Left ventricle myocardium superior (tissue), 1 donor: Measurements from ENCODE around the gene CAMK2D. TPM values are rescaled to one million over a fixed set of nuclear protein-coding genes. Genes with fewer than 3 reads are reported as not detected.
"Not testable (repeated sequence)": the region's sequence is repeated elsewhere in the genome, so short reads cannot be mapped to it uniquely, and the experiment has no call there.

Source experiments
- ATAC-seq: fragments of 200-7000 bp; cut with Tn5 transposase; one replicate; pipeline ENCODE4 v1.9.1; 2020; ENCODE audit warnings: mild to moderate bottlenecking, moderate library complexity
- DNase-seq: peaks from one replicate; pipeline ENCODE4 v3.0.0-alpha.2; 2020
- intact Hi-C: fragments of 100-400 bp; cut with micrococcal nuclease; formaldehyde crosslinking; loops from one replicate; pipeline ENCODE4 v1.11.0; 2022
- total RNA-seq: library from RNA; stranded (reverse); fragmentation: NEBNext Ultra II Directional; extraction: Animal tissue kit (Norgen Biotek cat#: 25700); gene quantifications from one replicate; pipeline ENCODE4 v1.2.1, GENCODE V29; 2021
- donor health status: DM: no; HTN: yes; CAD: no; lungs with severe emphysema.

The CAMK2D gene
- total RNA-seq, 1 donor from 2014 or later, result 232 TPM

DNA sequence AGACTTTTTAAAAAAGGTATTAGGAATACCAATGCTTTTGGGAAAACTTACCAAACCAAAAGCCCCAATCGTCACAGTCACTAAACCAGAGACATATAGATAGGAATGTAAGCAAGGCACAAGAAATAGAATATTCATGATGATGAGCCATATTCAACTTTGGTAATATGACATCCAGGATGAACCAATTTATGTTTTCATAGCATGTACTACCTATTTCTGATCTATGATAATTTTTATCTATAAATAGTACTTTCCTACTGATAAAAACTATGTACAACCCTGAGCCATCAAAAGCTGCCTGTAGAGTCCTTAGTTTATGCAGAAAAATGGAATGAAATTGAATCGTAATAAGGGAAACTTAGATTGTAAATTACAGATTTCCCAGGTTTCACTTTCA is 18.9 kb downstream of the CAMK2D start:
- no peak for ATAC-seq
- intact Hi-C loops, result loop anchor here (1.0 kb wide), 1 partner anchor 143 kb away; no protein-coding TSS in a partner anchor
- no peak for DNase-seq

DNA sequence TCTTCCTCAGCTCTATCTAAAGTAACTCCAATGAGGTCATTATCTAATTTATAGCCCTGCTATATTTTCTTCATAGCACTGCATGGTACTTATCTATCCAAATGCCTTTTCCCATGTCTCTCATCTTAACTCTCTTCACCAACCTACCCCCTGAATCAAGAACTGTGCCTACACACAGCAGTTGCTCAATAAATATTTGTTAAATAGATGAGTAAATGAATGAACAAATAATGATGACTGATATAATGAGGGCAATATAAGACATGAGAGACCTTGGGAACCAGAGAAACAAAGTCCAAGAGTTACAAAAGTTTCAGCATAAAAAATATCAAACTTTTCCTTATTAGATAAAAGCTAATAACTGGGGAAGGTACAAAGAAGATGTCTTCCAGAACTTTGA is 19.6 kb downstream of the CAMK2D start:
- intact Hi-C loops, result loop anchor here (1.0 kb wide), 1 partner anchor 143 kb away; no protein-coding TSS in a partner anchor
- ATAC-seq (peak; percentile 18), DNase-seq (no peak)

DNA sequence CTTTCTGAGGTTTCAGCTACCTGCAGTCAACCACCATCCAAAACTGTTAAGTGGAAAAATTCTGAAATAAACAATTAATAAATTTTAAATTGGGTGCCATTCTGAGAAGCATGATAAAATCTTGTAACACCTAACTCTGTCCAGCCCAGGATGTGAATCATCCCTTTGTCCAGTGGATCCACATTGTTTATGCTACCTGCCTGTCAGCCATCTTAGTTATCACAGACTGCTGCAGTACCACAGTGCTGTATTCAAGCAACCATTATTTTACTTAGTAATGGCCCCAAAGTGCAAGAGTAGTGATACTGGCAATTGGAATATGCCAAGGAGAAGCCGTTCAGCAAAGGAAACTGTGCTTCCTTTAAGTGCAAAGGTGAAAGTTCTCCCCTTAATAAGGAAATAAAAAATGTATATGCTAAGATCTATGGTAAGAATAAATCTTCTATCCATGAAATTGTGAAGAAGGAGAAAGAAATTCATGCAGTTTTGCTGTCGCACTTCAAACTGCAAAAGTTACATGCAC is 20.6 kb downstream of the CAMK2D start:
- intact Hi-C loops, result no loop called here
- ATAC-seq (no peak), DNase-seq (no peak)

DNA sequence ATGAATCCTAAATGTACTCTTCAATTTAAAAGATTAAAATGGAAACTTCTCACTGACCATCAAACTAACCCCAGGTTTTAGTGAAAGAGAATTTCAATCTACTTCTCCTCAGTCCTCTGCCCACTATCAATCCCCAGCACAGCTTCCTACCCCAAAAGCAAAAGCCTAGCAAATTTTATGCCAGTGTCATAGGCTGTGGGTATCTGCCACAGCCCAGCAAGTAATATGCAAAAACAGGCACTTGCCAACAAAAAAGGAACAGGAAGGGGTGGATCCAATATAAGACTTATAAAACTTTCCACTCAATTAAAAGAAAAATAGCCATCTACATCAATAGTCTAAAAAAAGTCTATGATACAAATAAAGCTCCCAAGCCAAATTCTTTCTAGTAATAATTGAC is 22.3 kb downstream of the CAMK2D start:
- peak; percentile 45 for ATAC-seq
- intact Hi-C loops, result no loop called here
- DNase-seq, result no peak

DNA sequence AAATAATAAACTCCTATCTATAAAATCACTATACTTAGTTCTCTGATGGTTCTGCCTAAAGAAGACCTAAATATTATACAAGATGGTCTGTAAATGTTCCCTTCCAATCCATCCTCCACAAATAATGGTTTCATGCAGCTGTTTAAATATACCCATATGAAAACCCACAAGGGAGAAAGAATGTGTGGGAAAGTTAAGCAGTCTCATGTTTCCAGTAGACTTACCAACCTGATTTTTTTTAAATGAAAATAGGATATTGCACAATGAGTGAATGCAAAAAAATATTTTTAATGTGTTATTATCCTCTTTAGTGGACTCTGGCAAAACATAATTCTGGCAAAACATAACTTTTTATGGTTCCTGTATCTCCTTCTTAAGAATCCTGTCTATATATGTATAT is 23.3 kb downstream of the CAMK2D start:
- intact Hi-C loops, result no loop called here

DNA sequence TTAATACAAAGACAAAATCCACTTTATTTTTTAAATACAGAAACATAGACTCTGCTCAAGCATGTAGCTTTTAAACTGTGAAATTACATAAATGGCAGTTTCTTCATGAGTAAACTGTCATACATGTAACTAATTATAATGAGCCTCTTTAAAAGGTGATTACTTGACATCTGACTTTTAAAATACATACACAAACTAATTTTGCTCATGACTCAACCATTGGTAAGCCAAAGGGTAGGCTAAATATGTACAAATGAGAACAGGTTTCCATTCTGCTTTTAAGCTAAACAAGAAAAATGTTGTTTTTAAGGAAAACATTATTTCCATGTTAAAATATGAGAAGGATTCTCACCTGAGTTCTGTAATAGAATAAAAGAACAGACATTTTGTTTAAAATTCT is 27.9 kb downstream of the CAMK2D start:
- intact Hi-C loops, result no loop called here
- DNase-seq (no peak), ATAC-seq (no peak)

More for the DNA sequence above, 23.3 kb downstream of the CAMK2D start:
- DNase-seq (no peak), ATAC-seq (peak; percentile 44)

DNA sequence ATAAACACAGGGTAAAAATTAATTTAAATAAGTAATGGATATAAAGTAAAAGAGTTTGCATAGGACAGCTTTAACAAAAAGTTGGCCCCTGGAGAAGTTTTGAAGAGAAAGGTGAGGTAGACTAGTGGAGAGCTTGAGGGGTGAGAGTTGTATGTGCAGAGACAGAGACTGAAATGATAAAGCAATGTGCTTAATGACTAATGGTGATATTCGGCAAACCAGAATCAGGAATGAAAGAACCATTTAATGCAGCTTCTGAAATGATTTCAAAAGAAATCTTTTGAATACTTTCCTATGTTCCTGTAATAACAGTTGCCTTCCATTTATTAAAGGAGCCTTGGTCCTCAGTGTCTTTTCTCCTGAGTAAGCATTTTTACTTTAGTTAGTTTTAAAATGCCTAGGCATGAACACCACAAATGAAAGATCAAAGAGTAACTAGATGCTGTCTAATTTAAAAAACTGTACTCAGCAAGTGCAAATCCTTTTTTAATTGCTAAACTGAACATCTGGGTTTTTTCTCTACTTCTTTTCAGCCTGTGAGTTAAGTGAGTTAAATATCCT is 28.5 kb downstream of the CAMK2D start:
- intact Hi-C loops, result no loop called here

DNA sequence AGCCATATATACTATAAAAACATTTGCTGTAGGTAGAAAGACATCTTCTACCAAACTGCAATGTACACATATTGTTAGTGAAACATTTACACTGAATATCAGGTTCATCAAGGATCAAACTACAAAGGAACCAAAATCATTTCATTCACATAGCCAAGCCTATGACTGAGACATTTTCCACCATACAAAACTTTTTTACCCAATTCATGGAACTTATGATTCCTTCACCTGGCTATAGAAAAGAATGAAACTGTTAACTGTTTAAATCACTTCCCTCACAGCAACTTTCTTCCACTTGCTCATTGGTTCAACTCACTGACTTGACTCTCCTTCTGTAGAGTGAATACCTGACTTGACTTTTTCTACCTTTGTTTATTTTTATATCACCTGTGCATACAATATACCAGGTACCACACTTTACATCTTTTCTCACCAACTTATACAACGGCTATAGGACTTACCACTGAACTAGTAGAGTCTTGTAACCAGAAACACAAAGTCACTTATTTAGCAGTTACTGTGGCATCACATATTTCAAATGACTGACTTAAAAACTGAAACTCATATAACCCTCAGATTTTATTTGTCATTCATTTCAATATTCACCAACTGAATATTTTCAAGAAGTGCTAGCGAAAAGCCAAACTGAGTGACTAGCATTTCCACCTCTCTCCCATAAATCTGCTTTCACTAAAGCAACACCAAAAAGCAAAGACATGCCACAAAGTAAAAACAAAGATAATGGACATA is 30.9 kb downstream of the CAMK2D start:
- ATAC-seq (no peak), DNase-seq (no peak)
- intact Hi-C loops, result no loop called here

More for the DNA sequence above, 28.5 kb downstream of the CAMK2D start:
- no peak for ATAC-seq
- DNase-seq, result no peak

DNA sequence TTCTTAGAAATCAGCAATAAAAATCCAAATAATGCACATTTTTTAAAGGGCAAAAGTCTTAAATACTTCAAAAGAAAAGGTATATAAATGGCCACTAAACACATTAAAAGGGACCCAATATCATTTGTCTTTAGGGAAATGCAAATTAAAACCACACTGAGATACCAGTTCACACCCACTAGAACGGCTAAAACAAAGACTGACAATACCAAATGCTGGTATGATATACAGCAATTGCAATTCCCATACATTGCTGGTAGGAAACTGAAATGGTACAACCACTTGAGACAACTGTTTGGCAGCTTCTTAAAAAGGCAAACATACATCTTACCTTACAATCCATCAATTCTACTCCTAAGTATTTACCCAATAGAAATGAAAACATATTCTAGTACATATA is 33.7 kb downstream of the CAMK2D start:
- DNase-seq, result no peak
- ATAC-seq, result no peak
- intact Hi-C loops, result no loop called here

DNA sequence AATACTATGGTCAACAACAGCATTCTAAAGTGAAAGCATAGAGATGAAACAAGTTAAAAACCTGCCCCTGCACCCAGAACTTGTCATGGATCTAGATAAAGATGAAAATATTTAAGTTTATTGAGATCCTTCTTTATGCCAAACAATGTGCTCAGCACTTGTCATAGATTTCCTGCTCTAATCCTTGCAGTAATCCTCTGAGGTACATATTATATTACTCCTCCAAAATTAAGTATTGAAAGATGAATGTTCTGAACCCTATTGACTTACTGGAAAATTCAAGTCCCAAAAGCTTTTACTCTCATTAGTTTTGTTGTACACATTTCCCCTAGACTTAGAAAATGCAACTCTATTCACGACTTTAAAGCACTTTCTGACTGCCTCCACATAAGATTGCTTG is 35.6 kb downstream of the CAMK2D start:
- intact Hi-C loops, result no loop called here
- DNase-seq (no peak), ATAC-seq (no peak)

DNA sequence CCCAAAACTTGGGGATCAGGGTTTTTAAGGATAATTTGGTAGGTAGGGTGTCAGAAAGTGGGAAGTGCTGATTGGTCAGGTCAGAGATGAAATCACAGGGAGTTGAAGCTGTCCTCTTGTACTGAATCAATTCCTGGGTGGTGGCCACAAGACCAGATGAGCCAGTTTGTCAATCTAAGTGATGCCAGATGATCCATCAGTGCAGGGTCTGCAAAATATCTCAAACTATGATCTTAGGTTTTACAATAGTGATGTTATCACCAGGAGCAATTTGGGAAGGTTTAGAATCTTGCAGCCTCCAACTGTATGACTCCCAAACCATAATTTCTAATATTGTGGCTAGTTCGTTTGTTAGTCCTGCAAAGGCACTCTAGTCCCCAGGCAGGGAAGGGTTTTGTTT is 43.3 kb downstream of the CAMK2D start:
- intact Hi-C loops, result no loop called here
- DNase-seq (no peak), ATAC-seq (no peak)

DNA sequence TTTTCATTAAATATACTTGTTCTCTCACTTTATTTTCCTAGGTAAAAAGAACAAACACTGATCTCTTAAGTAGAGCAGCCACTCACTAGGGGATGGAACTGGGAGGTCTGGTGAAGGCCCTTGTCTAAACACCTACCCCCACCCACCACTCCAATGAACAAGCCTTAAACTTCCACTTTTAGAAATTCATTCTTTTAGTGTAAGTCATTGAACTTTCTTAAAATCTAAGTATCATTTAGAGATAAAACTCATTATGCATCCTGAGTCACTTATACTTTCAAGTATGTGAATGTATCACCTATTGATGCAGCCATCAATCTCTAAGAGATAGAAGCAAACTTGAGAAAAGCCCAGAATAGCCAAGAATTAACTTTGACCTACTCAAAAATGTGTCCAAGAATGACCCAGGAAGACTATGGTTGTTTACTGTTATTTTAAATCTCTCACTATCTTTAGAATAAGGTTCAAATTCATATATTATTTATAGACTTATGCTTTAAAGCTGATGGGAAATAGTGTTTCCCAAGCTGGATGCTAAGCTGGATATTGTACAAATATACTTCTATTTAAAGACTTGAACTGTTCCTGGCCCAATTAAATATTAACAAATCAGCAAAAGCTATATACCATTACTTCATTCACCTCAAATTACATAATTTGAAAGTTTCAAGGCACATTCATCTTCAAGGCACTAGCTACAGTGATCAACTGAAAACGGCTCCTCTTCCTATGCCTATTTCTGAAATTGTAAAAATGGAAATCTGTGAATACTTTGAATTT is 49.5 kb downstream of the CAMK2D start:
- intact Hi-C loops, result no loop called here
- no peak for ATAC-seq

DNA sequence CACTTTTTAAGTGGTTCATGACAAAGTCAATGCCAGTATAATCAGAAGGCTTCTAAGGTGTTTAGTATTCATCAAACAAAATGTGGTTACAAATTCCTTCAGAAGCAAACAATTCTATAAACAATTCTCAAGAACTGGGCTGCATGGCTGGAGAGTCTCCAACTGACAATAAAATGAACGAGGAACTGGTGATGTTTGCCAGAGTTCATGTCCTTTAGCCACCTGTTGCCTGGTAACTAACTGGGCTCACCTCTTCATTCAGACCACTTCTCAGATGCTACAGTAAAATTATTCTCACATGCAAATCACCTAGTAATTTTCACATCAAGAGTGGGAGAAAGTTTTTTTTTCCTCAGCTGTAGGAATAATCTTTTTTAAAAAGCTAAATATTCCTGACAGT is 53.3 kb downstream of the CAMK2D start:
- intact Hi-C loops, result no loop called here
- peak; percentile 67 for ATAC-seq
- DNase-seq, result no peak

More for the DNA sequence above, 49.5 kb downstream of the CAMK2D start:
- DNase-seq, result no peak

DNA sequence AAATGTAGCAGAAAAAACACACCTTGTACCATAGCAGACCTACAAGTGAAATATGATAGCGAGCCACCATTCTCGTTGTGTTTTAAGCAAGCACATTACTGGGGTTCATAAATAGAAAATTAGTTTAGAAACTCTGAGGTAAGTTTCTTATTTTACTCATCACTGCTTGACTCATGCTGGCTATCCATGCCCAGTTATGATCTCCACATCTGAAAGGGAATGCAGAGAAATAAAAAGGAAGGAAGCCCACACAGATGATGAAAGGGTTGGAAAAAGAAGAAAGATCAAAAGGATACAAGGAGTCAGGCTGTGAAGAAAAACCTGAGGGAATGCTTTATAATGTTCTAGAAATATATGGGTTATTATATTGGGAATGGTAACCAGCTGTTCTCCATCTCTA is 54.5 kb downstream of the CAMK2D start:
- intact Hi-C loops, result no loop called here

DNA sequence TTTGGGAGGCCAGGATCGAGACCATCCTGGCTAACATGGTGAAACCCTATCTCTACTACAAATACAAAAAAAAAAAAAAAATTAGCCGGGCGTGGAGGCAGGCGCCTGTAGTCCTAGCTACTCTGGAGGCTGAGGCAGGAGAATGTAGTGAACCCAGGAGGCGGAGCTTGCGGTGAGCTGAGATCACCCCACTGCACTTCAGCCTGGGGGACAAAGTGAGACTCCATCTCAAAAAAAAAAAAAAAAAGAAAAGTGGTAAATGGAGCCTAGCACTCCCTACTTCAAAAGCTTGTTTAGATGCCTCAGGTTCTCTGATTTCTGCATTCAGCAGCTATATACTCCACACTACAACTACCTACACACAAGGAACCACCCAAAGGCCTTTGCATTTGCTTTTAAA is 56.4 kb downstream of the CAMK2D start:
- intact Hi-C loops, ATAC-seq, DNase-seq: not testable (repeated sequence)

More for the DNA sequence above, 54.5 kb downstream of the CAMK2D start:
- ATAC-seq (peak; percentile 76), DNase-seq (no peak)

DNA sequence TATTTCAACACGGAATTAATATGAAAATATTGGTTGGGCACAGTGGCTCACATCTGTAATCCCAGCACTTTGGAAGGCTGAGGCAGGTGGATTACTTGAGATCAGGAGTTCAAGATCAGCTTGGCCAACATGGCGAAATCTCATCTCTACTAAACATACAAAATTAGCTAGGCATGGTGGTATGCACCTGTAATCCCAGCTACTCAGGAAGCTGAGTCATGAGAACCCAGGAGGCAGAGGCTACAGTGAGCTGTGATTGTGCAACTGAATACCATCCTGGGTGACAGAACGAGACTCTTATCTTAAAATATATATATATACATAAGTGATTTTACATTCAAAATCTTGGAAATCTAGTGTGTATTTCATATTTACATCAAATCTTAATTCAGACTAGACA is 58.9 kb downstream of the CAMK2D start:
- ATAC-seq, intact Hi-C loops, DNase-seq: not testable (repeated sequence)

DNA sequence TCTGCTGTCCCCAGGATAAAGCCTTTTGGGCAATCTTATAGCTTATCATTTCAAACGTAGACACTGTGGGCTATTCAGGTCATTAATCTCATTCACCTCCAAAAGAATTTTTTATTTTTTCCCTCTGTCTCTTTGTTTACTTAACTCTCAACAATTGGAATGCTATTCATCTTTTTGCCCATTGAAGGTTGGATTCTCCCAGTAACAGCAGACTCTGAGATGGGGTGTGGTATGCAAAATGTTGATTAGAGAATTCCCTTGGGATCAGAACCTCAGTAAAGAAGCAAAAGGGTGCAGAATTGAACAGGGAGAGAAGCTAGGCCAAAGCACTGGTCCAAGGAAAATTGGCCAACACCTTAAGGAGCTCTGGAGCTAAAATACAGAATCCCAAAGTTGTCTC is 60.4 kb downstream of the CAMK2D start:
- DNase-seq (no peak), ATAC-seq (no peak)
- intact Hi-C loops, result no loop called here

DNA sequence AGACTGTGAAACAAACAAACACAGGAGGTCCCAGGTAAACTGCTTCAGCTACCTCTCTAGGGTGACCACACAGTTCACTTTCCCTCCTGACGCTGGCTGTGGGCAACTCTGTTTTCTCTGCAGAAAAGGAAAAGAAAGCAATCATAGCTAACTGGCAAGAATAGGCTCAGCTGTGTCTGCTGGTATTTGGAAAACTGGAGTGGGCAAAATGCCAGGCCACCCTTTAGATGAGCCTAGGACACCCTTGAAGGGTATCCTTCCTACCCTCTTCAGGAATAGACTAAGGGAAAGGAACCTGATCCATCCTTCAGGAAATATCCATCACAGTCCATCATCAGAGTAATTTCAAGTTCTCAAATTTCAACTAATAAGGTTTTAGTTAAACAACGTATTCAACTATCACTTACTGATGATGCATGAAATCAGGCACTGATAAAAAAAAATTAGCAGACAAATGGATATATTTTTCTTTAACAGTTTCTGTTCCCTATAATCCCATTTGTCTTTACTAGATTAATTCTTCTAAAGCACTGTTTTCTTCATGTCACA is 60.9 kb downstream of the CAMK2D start:
- ATAC-seq (peak; percentile 55), DNase-seq (no peak)
- intact Hi-C loops, result no loop called here

DNA sequence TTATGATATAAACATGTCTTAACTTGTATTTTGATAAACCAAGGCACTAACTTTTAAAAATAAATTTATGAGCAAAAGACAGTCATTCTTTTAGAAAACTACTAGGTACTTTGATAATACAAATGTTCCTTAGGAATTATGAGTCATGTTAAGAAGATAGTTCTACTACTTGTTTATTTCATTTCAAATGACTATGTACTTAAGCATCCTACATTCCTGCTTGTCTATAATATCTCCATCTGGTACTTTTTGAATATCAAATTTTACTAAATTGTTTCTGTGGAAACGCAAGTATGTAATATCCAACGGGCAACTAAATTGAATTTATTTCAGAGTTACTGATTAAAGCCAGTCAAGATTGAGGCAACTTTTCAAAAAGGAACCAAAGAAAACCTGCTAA is 61.8 kb downstream of the CAMK2D start:
- DNase-seq (no peak), ATAC-seq (no peak)
- intact Hi-C loops, result no loop called here

DNA sequence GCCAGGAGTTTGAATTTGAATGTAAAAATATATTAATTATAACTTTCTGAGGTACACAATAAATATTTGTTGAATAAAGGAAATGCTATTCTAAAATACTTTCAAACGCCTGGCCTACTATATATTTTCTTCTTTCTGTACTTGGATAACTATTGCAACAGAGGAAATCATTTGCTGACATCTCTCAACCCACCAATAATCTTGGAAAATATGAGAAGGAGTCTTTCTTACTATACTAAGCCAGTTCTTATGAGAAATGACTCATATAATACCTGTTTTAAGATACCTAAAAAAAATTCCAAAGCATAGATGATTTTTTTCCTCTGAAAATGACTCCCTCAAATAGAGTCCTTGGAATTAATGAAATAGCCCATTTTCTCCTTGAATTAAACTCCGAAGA is 64.1 kb downstream of the CAMK2D start:
- DNase-seq (no peak), ATAC-seq (no peak)
- intact Hi-C loops, result no loop called here
